SJCRH30 (cell line): ENCODE measurements around the gene AFDN. TPM values are rescaled to one million over a fixed set of nuclear protein-coding genes. Genes with fewer than 3 reads are reported as not detected.

ENCODE experiments used
- DNase-seq, 2 experiments: peaks; one replicate each; pipeline ENCODE4 v3.0.0-alpha.2; 2015 to 2020
- H3K27ac ChIP-seq: fragments of 250-450 bp; sonication (Bioruptor Pico); 2 replicates; pipeline ENCODE4 v1.5.1; 2020; ENCODE audit warnings: mild to moderate bottlenecking, moderate library complexity
- H3K27me3 ChIP-seq: fragments of 250-450 bp; sonication (Bioruptor Pico); 2 replicates; pipeline ENCODE4 v1.5.1; 2020; ENCODE audit warnings: mild to moderate bottlenecking, moderate library complexity
- H3K36me3 ChIP-seq: fragments of 250-450 bp; sonication (Bioruptor Pico); 2 replicates; pipeline ENCODE4 v1.5.1; 2020; ENCODE audit warnings: mild to moderate bottlenecking, moderate library complexity
- H3K4me1 ChIP-seq: fragments of 250-450 bp; sonication (Bioruptor Pico); 2 replicates; pipeline ENCODE4 v1.5.1; 2020; ENCODE audit warnings: mild to moderate bottlenecking, moderate library complexity
- H3K4me3 ChIP-seq: fragments of 250-450 bp; sonication (Bioruptor Pico); 2 replicates; pipeline ENCODE4 v1.5.1; 2020; ENCODE audit warnings: mild to moderate bottlenecking, moderate library complexity
- H3K9me3 ChIP-seq: fragments of 250-450 bp; sonication (Bioruptor Pico); replicated peaks from 2 replicates; pipeline ENCODE4 v1.5.1; 2020; ENCODE audit warnings: mild to moderate bottlenecking, moderate library complexity
- total RNA-seq: library from RNA; depleted of rRNA; stranded (reverse); fragments of >200 nt; shearing (Covaris generic); gene quantifications from 2 replicates; pipeline ENCODE4 v1.2.3, GENCODE V29; 2014

AFDN gene
- total RNA-seq, 1 experiment from 2014 or later: 75.0 TPM

- DNase-seq: no peak
Measured at GRCh38 chr6:167976708-167977107, 150.0 kb downstream of the AFDN start.

DNA sequence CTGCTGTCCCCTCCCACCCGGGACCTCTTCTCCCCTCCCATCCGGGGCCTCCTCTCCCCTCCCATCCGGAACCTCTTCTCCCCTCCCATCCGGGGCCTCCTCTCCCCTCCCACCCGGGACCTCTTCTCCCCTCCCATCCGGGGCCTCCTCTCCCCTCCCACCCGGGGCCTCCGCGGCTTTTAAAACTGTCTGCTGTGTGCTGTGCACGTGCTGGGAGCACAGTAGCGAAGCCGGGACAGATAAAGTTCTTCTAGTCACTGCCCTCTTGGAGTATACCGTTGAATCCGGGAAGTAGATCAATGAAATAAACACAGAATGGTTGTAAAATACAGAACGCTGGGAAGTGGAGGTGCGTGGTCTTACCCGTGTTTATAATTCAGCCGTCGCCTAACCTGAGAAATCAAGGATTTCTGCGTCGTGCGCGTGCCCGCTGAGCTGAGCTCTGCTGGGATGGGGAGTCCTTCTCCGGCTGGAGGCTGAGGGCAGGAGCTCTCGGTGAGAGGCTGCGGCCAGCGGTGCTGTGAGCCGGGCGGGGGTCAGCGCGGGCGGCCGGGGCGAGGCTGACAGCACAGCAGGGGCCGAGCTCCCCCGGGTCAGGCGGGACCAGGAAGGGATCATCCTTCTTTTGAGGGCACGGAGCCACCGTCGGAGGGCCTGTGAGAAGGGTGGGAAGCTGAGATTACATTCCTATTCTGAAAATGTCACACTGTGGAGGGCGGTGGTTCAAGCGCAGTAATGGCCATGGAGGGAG, 151.2 kb downstream of the AFDN start:
- no peak overlapping the region for H3K4me3 ChIP-seq
- no peaks in the 10 kb centered on the region for H3K9me3 ChIP-seq
- H3K36me3 ChIP-seq: no peaks in the 10 kb centered on the region
- no peaks in the 10 kb centered on the region for H3K27me3 ChIP-seq
- DNase-seq: no peak
- H3K27ac ChIP-seq: no peak overlapping the region
- no peaks in the 10 kb centered on the region for H3K4me1 ChIP-seq

More at GRCh38 chr6:167976708-167977107, 150.0 kb downstream of the AFDN start:
- Histone ChIP-seq H3K36me3 (no peaks in the 10 kb centered on the region), H3K27ac (no peak overlapping the region), H3K9me3 (no peaks in the 10 kb centered on the region), H3K27me3 (no peaks in the 10 kb centered on the region), H3K4me1 (no peaks in the 10 kb centered on the region), H3K4me3 (no peak overlapping the region)

DNA sequence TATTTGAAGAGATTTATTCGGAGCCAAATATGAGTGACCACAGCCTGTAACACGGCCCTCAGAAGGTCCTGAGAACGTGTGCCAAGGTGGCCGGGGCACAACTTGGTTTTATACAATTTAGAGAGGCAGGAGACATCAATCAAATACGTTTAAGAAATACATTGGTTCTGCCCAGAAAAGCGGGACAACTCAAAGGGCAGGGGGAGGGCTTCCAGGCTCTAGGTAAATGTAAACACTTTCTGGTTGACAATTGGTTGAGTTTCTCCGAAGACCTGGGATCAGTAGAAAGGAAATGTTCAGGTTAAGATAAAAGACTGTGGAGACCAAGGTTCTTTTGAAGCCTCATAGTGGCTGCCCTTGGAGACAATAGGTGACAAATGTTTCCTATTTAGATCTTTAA, 151.9 kb downstream of the AFDN start:
- Histone ChIP-seq H3K27ac (no peak overlapping the region), H3K4me1 (no peaks in the 10 kb centered on the region)
- no peak for DNase-seq

GRCh38 chr6:167979436-167980139, 152.9 kb downstream of the AFDN start:
- Histone ChIP-seq H3K36me3 (no peaks in the 10 kb centered on the region), H3K27me3 (no peaks in the 10 kb centered on the region), H3K27ac (no peak overlapping the region), H3K9me3 (no peaks in the 10 kb centered on the region), H3K4me1 (no peaks in the 10 kb centered on the region), H3K4me3 (no peak overlapping the region)
- no peak for DNase-seq

More for the DNA sequence above, 151.9 kb downstream of the AFDN start:
- H3K36me3 ChIP-seq: no peaks in the 10 kb centered on the region
- no peak overlapping the region for H3K4me3 ChIP-seq
- no peaks in the 10 kb centered on the region for H3K9me3 ChIP-seq
- no peaks in the 10 kb centered on the region for H3K27me3 ChIP-seq

GRCh38 chr6:167980911-167981580, 154.3 kb downstream of the AFDN start:
- Histone ChIP-seq H3K36me3 (no peaks in the 10 kb centered on the region), H3K27me3 (no peaks in the 10 kb centered on the region), H3K4me1 (no peaks in the 10 kb centered on the region), H3K4me3 (no peak overlapping the region), H3K27ac (no peak overlapping the region), H3K9me3 (no peaks in the 10 kb centered on the region)
- DNase-seq: no peak

DNA sequence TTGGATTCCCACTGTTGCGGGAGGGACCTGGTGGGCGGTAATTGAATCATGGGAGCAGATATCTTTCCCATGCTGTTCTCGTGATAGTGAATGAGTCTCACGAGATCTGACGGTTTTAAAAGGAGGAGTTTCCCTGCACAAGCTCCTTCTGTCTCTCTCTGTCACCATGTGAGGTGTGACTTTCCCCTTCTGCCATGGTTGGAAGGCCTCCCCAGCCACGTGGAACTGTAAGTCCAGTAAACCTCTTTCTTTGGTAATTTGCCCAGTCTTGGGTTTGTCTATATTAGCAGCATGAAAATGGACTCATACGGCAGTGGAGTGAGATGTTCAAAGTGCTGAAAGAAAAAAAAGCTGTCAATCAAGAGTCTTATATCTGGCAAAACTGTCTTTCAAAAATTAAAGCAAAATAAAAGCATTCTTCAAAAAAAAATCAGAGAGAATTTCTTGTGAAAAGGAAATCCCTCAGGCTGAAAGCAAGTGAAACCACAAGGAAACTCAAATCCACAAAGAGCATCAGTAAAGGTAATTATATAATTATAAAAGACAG, 155.3 kb downstream of the AFDN start:
- no peak for DNase-seq

GRCh38 chr6:167984144-167984719, 157.5 kb downstream of the AFDN start:
- Histone ChIP-seq H3K4me1 (no peaks in the 10 kb centered on the region), H3K4me3 (no peak overlapping the region)
- no peak for DNase-seq

More for the DNA sequence above, 155.3 kb downstream of the AFDN start:
- Histone ChIP-seq H3K27me3 (no peaks in the 10 kb centered on the region), H3K4me3 (no peak overlapping the region), H3K4me1 (no peaks in the 10 kb centered on the region), H3K27ac (no peak overlapping the region), H3K36me3 (no peaks in the 10 kb centered on the region), H3K9me3 (no peaks in the 10 kb centered on the region)

DNA sequence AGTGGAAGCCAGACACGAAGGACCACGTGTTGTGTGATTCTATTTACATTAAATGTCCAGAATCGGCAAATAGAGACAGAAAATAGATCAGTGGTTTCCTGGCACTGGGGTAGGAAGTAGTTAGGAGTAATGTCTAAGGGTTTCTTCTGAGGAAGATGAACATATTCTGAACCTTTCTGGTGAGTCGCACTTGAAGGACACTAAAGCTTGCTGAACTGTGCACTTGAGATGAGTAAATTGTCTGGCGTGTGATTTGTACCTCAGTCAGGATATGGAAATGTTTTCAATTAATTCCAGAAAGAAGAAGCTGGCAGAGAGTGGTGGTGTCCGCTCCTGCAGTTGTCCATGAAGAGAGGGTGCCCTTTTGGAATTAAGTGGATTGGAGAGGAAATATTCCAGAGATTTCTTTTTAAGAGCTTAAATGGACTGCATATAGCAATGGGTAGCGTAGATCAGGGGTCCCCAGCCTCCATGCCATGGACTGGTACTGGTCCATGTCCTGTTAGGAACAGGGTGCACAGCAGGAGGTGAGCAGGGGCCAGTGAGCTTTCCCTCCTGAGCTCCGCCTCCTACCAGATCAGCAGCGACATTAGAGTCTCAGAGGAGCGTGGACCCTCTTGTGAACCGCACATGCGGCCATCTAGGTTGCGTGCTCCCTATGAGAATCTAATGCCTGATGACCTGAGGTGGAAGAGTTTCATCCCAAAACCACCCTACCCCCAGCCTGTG, 158.3 kb downstream of the AFDN start:
- no peak for DNase-seq
- Histone ChIP-seq H3K9me3 (no peaks in the 10 kb centered on the region), H3K27ac (no peak overlapping the region), H3K27me3 (no peaks in the 10 kb centered on the region), H3K4me3 (no peak overlapping the region), H3K4me1 (no peaks in the 10 kb centered on the region), H3K36me3 (no peaks in the 10 kb centered on the region)

More at GRCh38 chr6:167984144-167984719, 157.5 kb downstream of the AFDN start:
- Histone ChIP-seq H3K9me3 (no peaks in the 10 kb centered on the region), H3K36me3 (no peaks in the 10 kb centered on the region), H3K27ac (no peak overlapping the region), H3K27me3 (no peaks in the 10 kb centered on the region)

- Histone ChIP-seq H3K36me3 (no peaks in the 10 kb centered on the region), H3K4me1 (no peaks in the 10 kb centered on the region), H3K4me3 (no peak overlapping the region), H3K9me3 (no peaks in the 10 kb centered on the region), H3K27me3 (no peaks in the 10 kb centered on the region), H3K27ac (no peak overlapping the region)
- no peak for DNase-seq
Measured at GRCh38 chr6:167985911-167986595, 159.3 kb downstream of the AFDN start.

GRCh38 chr6:167987396-167988153, 160.9 kb downstream of the AFDN start:
- no peak overlapping the region for H3K4me3 ChIP-seq
- no peaks in the 10 kb centered on the region for H3K4me1 ChIP-seq
- no peaks in the 10 kb centered on the region for H3K36me3 ChIP-seq
- no peaks in the 10 kb centered on the region for H3K9me3 ChIP-seq
- H3K27me3 ChIP-seq: no peaks in the 10 kb centered on the region
- no peak overlapping the region for H3K27ac ChIP-seq
- DNase-seq: no peak

- H3K27ac ChIP-seq: no peak overlapping the region
- H3K4me3 ChIP-seq: no peak overlapping the region
- no peaks in the 10 kb centered on the region for H3K27me3 ChIP-seq
- H3K9me3 ChIP-seq: no peaks in the 10 kb centered on the region
- H3K36me3 ChIP-seq: no peaks in the 10 kb centered on the region
- no peak for DNase-seq
- H3K4me1 ChIP-seq: no peaks in the 10 kb centered on the region
Measured at GRCh38 chr6:167988154-167988495, 161.4 kb downstream of the AFDN start.

DNA sequence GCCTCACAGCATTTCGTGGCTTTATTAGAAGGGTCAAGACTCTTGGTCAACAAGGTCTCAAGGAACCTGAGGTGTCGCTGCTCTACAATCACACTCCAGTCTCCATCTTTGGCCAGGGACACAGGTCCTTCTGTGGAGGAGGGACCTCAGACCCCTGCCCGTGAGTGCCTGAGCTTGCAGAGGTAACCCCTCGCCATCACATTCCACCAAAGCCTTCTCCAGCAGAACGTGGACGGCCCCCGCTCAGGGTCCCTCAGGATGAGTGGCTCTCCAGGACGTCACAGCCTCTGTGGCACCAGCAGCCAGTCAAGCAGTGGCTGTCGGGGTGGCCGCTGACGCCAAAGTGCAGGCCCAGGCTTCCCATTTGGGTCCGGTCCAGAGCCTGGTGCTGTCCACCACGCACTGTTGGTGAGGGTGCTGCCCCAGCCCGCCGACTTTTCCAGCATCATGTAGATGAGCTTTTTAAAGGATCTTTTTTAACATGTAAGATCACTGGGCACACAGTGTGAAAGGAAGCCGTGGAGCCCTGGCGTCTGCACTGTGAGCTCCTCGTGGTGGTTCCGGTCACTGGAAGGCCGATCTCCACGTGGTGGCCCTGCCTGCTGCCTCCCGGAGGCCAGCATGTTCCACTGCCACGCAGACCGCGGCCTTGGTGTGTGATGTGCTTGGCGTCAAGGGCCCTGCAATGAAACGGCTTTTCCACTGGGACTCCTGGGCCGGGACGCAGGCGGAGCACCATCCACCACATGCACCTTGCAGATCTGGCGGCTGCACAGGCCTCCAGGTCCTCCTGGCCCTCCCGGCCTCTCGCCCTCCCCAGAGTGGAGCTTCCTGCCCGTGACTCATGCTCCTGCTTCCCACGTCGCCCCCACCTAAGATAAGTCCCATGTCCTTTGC, 162.5 kb downstream of the AFDN start:
- DNase-seq: no peak
- Histone ChIP-seq H3K4me1 (no peaks in the 10 kb centered on the region), H3K27me3 (no peaks in the 10 kb centered on the region), H3K4me3 (no peak overlapping the region), H3K9me3 (no peaks in the 10 kb centered on the region), H3K27ac (no peak overlapping the region), H3K36me3 (no peaks in the 10 kb centered on the region)
